ENCODE measurements around the gene RNF43. TPM values are rescaled to one million over a fixed set of nuclear protein-coding genes. Genes with fewer than 3 reads are reported as not detected.

RNF43 gene
- total and polyA plus RNA-seq, 3 experiments from 2014 or later = 0.47 to 1.4 (median 1.2) TPM

DNA sequence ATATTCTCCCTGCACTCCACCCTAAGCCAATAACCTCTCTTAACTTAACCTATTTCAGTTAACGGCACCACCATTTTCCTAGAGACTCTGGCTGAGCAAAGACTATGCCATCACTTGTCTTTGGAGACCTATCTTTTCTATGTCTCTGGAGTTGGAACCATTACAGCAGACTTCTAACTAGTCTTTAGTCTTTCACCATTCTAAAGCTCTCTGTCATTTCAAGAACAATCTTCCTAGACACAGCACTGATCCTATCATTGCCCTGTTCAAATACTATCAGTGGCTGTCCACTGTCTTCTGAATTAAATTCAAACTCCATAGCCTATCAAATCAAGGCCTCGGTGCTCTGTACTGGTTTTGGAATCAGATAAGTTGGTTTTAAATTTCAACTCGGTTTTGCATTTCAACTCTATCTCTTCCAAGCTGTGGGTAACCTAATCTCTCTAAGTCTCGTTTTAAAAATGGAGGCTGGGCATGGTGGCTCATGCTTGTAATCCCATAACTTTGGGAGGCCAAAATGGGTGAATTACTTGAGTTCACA, 31.9 kb downstream of the RNF43 start:
- H3K27ac ChIP-seq (ENCODE audit: low read depth, low read length) = no peak overlapping the region
- peaks cover 0 to 4% (median 0%) of the 10 kb centered on the region in 3 donors for H3K36me3 Mint-ChIP-seq
- no peak for DNase-seq
- peak overlapping the region in 2 of 8 donors; percentile 23 to 29 for H3K27ac Mint-ChIP-seq
- H3K4me1 ChIP-seq (ENCODE audit: insufficient read depth, low read length) = peaks cover 27% of the 10 kb centered on the region
- H3K4me3 Mint-ChIP-seq = no peak overlapping the region
- no peak overlapping the region for H3K4me3 ChIP-seq (ENCODE audit: low read length)
- H3K4me1 Mint-ChIP-seq = peaks cover 24 to 60% (median 31%) of the 10 kb centered on the region in 3 donors
- H3K36me3 ChIP-seq (ENCODE audit: insufficient read depth, low read length) = no peaks in the 10 kb centered on the region
- POLR2A ChIA-PET = no interaction called here
- CTCF ChIA-PET = no interaction called here
- H3K9me3 Mint-ChIP-seq = no peaks in the 10 kb centered on the region
- H3K27me3 ChIP-seq (ENCODE audit: insufficient read depth, low read length, poor library complexity, severe bottlenecking) = no peaks in the 10 kb centered on the region
- H3K9me3 ChIP-seq (ENCODE audit: low read length) = no peaks in the 10 kb centered on the region
- no peaks in the 10 kb centered on the region for H3K27me3 Mint-ChIP-seq

DNA sequence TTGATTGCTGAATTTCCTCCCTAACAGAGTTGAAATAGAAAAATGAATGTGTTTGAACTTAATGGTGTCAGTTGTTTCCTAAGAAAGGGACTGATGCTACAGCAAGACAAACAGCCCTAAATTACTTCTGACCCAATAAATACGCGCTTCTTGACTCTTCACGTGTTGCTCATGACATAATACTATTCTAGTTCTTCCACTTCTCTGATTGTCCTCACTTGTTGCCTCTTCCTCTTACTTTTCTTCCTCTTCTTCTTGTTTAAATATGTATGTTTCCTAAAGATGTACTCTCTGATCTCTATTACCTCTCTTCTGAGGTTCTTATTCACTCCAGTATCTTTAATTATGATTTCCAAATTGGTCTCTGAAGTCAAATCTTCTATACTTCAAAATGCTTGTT, 32.4 kb downstream of the RNF43 start:
- Histone ChIP-seq H3K27ac (ENCODE audit: low read depth, low read length) (no peak overlapping the region), H3K27me3 (ENCODE audit: insufficient read depth, low read length, poor library complexity, severe bottlenecking) (no peaks in the 10 kb centered on the region), H3K4me3 (ENCODE audit: low read length) (no peak overlapping the region), H3K36me3 (ENCODE audit: insufficient read depth, low read length) (no peaks in the 10 kb centered on the region), H3K4me1 (ENCODE audit: insufficient read depth, low read length) (peaks cover 32% of the 10 kb centered on the region), H3K9me3 (ENCODE audit: low read length) (no peaks in the 10 kb centered on the region)
- no peaks in the 10 kb centered on the region for H3K9me3 Mint-ChIP-seq
- CTCF ChIA-PET = interaction anchor here (1.1 to 1.4 kb wide), 2 partner anchors 12 to 67 kb away, joined by 3 to 5 read pairs; no protein-coding TSS in a partner anchor
- H3K4me1 Mint-ChIP-seq = peaks cover 30 to 65% (median 36%) of the 10 kb centered on the region in 3 donors
- DNase-seq = no peak
- POLR2A ChIA-PET = no interaction called here
- H3K4me3 Mint-ChIP-seq = no peak overlapping the region
- peak overlapping the region in 5 of 8 donors; percentile 2 to 58 (median 29) for H3K27ac Mint-ChIP-seq
- H3K36me3 Mint-ChIP-seq = peaks cover 0 to 4% (median 0%) of the 10 kb centered on the region in 3 donors
- no peaks in the 10 kb centered on the region for H3K27me3 Mint-ChIP-seq

DNA sequence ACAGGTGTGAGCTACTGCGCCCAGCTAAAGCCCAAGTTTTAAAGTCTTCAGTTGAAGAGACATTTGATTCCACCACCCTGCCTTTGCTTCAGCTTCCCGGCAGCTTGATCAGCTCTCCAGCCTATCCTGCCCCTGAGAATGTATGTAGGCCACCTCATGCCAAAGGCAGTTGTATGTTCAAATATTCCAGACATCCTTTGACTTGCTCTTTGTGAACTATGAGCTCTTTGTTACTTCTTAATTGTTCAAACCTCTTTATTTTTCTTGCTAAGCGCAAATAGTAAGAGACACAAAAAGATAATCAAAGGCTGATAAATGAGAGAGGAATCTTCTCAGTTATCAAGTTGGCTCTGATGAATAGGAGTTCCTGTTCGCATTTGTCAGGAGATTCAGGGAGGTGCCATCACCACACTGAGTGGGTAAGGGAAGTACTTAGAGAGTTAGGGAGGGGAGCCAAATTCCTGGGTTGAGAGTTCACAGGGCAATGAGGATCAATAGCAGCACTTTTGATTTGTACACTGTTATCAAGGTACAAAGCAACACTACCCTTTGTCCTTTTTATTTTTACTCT, 33.4 kb downstream of the RNF43 start:
- H3K36me3 Mint-ChIP-seq = peaks cover 0 to 4% (median 0%) of the 10 kb centered on the region in 3 donors

DNA sequence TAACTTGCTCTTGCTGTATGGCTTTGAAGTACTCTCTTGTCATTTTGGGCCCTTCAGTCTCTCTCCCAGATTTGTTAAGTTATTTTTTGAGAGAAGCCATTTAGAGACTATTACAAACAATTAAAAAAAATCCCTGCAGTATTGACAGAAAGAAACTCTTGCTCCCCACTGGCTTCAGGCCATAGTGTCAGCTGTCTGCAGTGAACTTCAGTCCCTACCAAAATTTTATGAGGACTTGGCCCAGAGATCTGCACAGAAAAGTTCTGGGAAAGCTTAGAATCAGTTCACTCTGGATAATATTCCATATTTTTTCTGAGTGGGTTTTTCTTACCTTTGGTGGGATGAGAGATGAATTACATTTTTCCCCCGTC, 34.5 kb downstream of the RNF43 start:
- Histone ChIP-seq H3K4me3 (ENCODE audit: low read length) (no peak overlapping the region), H3K27ac (ENCODE audit: low read depth, low read length) (no peak overlapping the region), H3K27me3 (ENCODE audit: insufficient read depth, low read length, poor library complexity, severe bottlenecking) (no peaks in the 10 kb centered on the region), H3K9me3 (ENCODE audit: low read length) (no peaks in the 10 kb centered on the region), H3K36me3 (ENCODE audit: insufficient read depth, low read length) (no peaks in the 10 kb centered on the region), H3K4me1 (ENCODE audit: insufficient read depth, low read length) (peaks cover 50% of the 10 kb centered on the region)
- Mint-ChIP-seq H3K9me3 (no peaks in the 10 kb centered on the region), H3K27me3 (no peaks in the 10 kb centered on the region), H3K27ac (peak overlapping the region; percentile 55 to 91 (median 74)), H3K4me3 (peak overlapping the region in 3 of 7 donors; percentile 7 to 30 (median 8)), H3K4me1 (peaks cover 42 to 70% (median 47%) of the 10 kb centered on the region in 3 donors), H3K36me3 (peaks cover 0 to 4% (median 0%) of the 10 kb centered on the region in 3 donors)
- POLR2A ChIA-PET = no interaction called here
- CTCF ChIA-PET = interaction anchor here (1.6 to 1.8 kb wide), 2 partner anchors 38 to 79 kb away, joined by 4 read pairs; no protein-coding TSS in a partner anchor
- no peak for DNase-seq

More for the DNA sequence above, 33.4 kb downstream of the RNF43 start:
- H3K27ac Mint-ChIP-seq = peak overlapping the region in 4 of 8 donors; percentile 36 to 86 (median 64)
- POLR2A ChIA-PET = interaction anchor here (1.0 kb wide), 1 partner anchor 82 kb away, joined by 3 read pairs; no protein-coding TSS in a partner anchor
- Histone ChIP-seq H3K36me3 (ENCODE audit: insufficient read depth, low read length) (no peaks in the 10 kb centered on the region), H3K27ac (ENCODE audit: low read depth, low read length) (no peak overlapping the region), H3K9me3 (ENCODE audit: low read length) (no peaks in the 10 kb centered on the region), H3K4me1 (ENCODE audit: insufficient read depth, low read length) (peaks cover 42% of the 10 kb centered on the region), H3K4me3 (ENCODE audit: low read length) (no peak overlapping the region), H3K27me3 (ENCODE audit: insufficient read depth, low read length, poor library complexity, severe bottlenecking) (no peaks in the 10 kb centered on the region)
- H3K4me1 Mint-ChIP-seq = peaks cover 38 to 73% (median 45%) of the 10 kb centered on the region in 3 donors
- CTCF ChIA-PET = interaction anchor here (1.1 to 1.6 kb wide), 3 partner anchors 11 to 66 kb away, joined by 3 to 5 read pairs (median 4); no protein-coding TSS in a partner anchor
- H3K4me3 Mint-ChIP-seq = no peak overlapping the region
- no peaks in the 10 kb centered on the region for H3K27me3 Mint-ChIP-seq
- DNase-seq = no peak
- H3K9me3 Mint-ChIP-seq = no peaks in the 10 kb centered on the region

DNA sequence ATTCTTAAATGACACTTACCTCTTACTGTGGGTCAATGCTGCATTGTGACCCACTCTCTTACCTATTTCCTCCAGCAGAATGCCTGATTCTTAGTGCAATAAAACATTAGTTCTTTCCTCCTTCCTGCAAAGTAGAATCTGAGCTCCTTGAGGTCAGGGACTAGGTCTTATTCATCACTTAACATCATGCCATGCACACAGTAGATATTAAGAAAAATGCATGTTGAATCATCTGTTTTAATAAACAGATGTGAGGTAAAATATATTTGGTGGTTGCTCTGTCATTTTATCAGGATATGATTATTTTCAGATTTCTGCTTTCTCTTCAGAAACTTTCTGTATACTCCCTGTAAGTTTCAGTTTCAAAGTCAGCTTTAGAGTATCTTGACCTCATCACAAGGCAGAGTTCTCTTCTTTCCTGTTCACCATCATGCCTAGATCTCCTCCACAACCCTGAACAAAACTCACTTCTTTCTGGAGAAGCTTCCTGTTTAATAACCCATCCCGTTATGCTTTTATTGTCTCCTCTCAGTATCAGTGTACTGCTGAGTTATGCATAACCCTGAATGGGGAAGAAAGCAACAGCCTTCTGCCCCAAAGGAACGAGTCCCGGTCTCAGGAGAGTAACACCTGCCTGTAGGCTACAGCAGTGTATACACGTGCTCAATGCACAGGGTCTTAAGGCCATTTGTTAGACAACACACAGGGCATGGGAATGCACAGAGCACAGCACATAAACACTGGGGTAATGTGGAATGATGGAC, 35.0 kb downstream of the RNF43 start:
- Histone ChIP-seq H3K4me3 (ENCODE audit: low read length) (no peak overlapping the region), H3K36me3 (ENCODE audit: insufficient read depth, low read length) (no peaks in the 10 kb centered on the region), H3K27me3 (ENCODE audit: insufficient read depth, low read length, poor library complexity, severe bottlenecking) (no peaks in the 10 kb centered on the region), H3K9me3 (ENCODE audit: low read length) (no peaks in the 10 kb centered on the region), H3K27ac (ENCODE audit: low read depth, low read length) (no peak overlapping the region), H3K4me1 (ENCODE audit: insufficient read depth, low read length) (peaks cover 53% of the 10 kb centered on the region)
- no peak for DNase-seq
- Mint-ChIP-seq H3K4me1 (peaks cover 42 to 65% (median 43%) of the 10 kb centered on the region in 3 donors), H3K27me3 (no peaks in the 10 kb centered on the region), H3K4me3 (peak overlapping the region in 6 of 7 donors; percentile 0 to 42 (median 31)), H3K36me3 (no peaks in the 10 kb centered on the region), H3K9me3 (no peaks in the 10 kb centered on the region), H3K27ac (peak overlapping the region; percentile 55 to 91 (median 74))
- ChIA-PET CTCF (interaction anchor here (1.8 kb wide), 1 partner anchor 78 kb away, joined by 4 read pairs; no protein-coding TSS in a partner anchor), POLR2A (interaction anchor here (0.6 kb wide), 1 partner anchor 37 kb away, joined by 3 read pairs; no protein-coding TSS in a partner anchor)

DNA sequence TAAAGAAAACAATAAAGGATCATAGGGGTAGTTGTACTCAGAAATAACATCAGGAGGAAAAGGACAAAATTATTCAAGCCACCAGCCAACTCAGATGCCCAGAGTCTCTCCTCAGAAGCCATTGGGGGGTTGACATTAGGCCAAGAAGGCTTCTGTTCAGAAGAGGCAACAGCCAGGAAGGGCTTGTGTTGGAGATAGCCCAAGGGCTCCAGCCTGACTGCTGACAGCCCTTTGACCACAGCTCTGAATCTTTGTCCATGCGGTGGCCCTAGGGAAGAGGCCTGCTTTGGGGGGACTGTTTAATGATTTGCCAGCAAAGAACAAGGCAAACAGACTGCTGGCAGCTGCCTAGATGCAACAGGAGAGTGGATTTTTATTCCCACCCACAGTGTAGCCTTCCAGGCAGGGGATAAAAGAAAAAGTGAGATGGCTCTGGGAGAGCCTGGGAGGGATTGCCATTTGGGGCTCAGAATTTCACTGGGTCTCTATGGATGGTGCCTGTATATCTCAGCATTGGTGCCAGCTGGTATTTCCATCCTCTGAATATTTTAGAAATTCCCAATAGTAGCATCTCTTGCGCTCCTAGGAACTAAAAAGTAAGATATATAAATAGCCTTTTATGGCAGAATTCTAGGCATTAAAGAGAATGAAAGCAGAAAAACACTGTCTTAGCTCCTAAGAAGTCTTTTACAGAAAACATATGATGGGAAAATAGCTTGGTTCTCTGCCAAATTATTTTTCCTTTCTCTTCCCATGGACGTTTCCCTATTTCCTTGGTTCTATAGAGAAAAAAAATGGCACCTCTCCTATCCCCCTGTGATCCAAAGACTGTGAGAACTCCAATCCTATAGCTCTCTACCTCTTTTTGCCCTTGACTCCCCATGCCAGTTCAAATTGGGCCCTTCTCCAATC, 36.0 kb downstream of the RNF43 start:
- H3K27ac Mint-ChIP-seq = peak overlapping the region; percentile 55 to 91 (median 86)
- no peaks in the 10 kb centered on the region for H3K9me3 ChIP-seq (ENCODE audit: low read length)
- no peak for DNase-seq
- no peaks in the 10 kb centered on the region for H3K27me3 Mint-ChIP-seq
- no peak overlapping the region for H3K27ac ChIP-seq (ENCODE audit: low read depth, low read length)
- H3K4me1 ChIP-seq (ENCODE audit: insufficient read depth, low read length) = peaks cover 53% of the 10 kb centered on the region
- H3K9me3 Mint-ChIP-seq = no peaks in the 10 kb centered on the region
- H3K27me3 ChIP-seq (ENCODE audit: insufficient read depth, low read length, poor library complexity, severe bottlenecking) = no peaks in the 10 kb centered on the region
- CTCF ChIA-PET = interaction anchor here (1.0 to 1.8 kb wide), 2 partner anchors 77 to 131 kb away, joined by 3 to 4 read pairs; no protein-coding TSS in a partner anchor
- no peaks in the 10 kb centered on the region for H3K36me3 ChIP-seq (ENCODE audit: insufficient read depth, low read length)
- POLR2A ChIA-PET = interaction anchor here (0.6 kb wide), 1 partner anchor 36 kb away, joined by 3 read pairs; no protein-coding TSS in a partner anchor
- H3K36me3 Mint-ChIP-seq = no peaks in the 10 kb centered on the region
- no peak overlapping the region for H3K4me3 ChIP-seq (ENCODE audit: low read length)
- peaks cover 42 to 63% (median 43%) of the 10 kb centered on the region in 3 donors for H3K4me1 Mint-ChIP-seq
- H3K4me3 Mint-ChIP-seq = peak overlapping the region in 4 of 7 donors; percentile 31 to 60 (median 50)

Measured in CD8-positive, alpha-beta memory T cell (primary cell).